HEK293 (cell line): ENCODE results near the gene COL4A1.

Experiments
- TCF7L2 ChIP-seq: IDR thresholded peaks from 2 replicates; pipeline ENCODE4 v1.6.1; 2011; ENCODE audit warnings: low read depth, mild to moderate bottlenecking, inconsistent platforms, low read length, moderate library complexity, borderline replicate concordance
- ZNF311 ChIP-seq: fragments of 450-650 bp; formaldehyde crosslinking; IDR thresholded peaks from 2 replicates; pipeline ENCODE4 v1.5.1; 2017; ENCODE audit warnings: missing biosample characterization, missing genetic modification characterization, borderline replicate concordance
- ZNF677 ChIP-seq: fragments of 450-650 bp; IDR thresholded peaks from 2 replicates; pipeline ENCODE4 v1.5.0; 2018; ENCODE audit warnings: missing biosample characterization, mild to moderate bottlenecking, missing genetic modification characterization, moderate library complexity
- TF ChIP-seq, protein P1 (sequence below): fragments of 450-650 bp; formaldehyde crosslinking; IDR thresholded peaks from 2 replicates; pipeline ENCODE4 v1.5.1; 2016; ENCODE audit warnings: missing biosample characterization, missing genetic modification characterization
- TF ChIP-seq, protein P2 (sequence below): fragments of 450-650 bp; formaldehyde crosslinking; conservative IDR thresholded peaks from 2 replicates; pipeline ENCODE4 v1.5.1; 2016; ENCODE audit warnings: low read depth, missing biosample characterization, missing genetic modification characterization
- TF ChIP-seq, protein P3 (sequence below): fragments of 450-650 bp; formaldehyde crosslinking; IDR thresholded peaks from 2 replicates; pipeline ENCODE4 v1.5.1; 2016; ENCODE audit warnings: missing biosample characterization, missing genetic modification characterization
- TF ChIP-seq, protein P4 (sequence below): fragments of 450-650 bp; formaldehyde crosslinking; IDR thresholded peaks from 2 replicates; pipeline ENCODE4 v1.5.1; 2016; ENCODE audit warnings: missing biosample characterization, missing genetic modification characterization

DNA sequence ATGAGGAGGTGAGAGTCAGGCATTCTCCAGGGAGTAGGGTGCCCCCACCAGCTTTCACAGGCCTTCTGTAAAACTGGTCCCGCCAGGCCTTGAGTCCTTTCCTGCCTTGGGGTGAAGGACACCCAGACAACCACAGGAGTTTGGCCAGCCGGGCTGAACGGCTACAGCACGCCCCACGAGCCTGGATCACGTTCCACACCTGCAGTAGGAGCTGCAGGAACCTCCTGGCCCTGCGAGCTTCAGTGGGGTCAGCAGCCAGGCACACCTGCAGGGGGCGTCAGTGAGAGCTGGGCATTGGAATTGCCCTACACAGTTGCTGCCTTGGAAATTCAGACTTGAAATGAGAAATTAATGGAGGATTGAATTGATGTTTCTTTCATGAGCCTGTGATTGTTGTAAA, 45.8 kb upstream of the COL4A1 start:
- TF ChIP-seq ZNF677 = no peak
- TF ChIP-seq, protein P1, sequence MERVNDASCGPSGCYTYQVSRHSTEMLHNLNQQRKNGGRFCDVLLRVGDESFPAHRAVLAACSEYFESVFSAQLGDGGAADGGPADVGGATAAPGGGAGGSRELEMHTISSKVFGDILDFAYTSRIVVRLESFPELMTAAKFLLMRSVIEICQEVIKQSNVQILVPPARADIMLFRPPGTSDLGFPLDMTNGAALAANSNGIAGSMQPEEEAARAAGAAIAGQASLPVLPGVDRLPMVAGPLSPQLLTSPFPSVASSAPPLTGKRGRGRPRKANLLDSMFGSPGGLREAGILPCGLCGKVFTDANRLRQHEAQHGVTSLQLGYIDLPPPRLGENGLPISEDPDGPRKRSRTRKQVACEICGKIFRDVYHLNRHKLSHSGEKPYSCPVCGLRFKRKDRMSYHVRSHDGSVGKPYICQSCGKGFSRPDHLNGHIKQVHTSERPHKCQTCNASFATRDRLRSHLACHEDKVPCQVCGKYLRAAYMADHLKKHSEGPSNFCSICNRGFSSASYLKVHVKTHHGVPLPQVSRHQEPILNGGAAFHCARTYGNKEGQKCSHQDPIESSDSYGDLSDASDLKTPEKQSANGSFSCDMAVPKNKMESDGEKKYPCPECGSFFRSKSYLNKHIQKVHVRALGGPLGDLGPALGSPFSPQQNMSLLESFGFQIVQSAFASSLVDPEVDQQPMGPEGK = no peak
- TF ChIP-seq, protein P2, sequence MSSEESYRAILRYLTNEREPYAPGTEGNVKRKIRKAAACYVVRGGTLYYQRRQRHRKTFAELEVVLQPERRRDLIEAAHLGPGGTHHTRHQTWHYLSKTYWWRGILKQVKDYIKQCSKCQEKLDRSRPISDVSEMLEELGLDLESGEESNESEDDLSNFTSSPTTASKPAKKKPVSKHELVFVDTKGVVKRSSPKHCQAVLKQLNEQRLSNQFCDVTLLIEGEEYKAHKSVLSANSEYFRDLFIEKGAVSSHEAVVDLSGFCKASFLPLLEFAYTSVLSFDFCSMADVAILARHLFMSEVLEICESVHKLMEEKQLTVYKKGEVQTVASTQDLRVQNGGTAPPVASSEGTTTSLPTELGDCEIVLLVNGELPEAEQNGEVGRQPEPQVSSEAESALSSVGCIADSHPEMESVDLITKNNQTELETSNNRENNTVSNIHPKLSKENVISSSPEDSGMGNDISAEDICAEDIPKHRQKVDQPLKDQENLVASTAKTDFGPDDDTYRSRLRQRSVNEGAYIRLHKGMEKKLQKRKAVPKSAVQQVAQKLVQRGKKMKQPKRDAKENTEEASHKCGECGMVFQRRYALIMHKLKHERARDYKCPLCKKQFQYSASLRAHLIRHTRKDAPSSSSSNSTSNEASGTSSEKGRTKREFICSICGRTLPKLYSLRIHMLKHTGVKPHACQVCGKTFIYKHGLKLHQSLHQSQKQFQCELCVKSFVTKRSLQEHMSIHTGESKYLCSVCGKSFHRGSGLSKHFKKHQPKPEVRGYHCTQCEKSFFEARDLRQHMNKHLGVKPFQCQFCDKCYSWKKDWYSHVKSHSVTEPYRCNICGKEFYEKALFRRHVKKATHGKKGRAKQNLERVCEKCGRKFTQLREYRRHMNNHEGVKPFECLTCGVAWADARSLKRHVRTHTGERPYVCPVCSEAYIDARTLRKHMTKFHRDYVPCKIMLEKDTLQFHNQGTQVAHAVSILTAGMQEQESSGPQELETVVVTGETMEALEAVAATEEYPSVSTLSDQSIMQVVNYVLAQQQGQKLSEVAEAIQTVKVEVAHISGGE (tag by site-specific recombination) = no peak
- TF ChIP-seq, protein P3, sequence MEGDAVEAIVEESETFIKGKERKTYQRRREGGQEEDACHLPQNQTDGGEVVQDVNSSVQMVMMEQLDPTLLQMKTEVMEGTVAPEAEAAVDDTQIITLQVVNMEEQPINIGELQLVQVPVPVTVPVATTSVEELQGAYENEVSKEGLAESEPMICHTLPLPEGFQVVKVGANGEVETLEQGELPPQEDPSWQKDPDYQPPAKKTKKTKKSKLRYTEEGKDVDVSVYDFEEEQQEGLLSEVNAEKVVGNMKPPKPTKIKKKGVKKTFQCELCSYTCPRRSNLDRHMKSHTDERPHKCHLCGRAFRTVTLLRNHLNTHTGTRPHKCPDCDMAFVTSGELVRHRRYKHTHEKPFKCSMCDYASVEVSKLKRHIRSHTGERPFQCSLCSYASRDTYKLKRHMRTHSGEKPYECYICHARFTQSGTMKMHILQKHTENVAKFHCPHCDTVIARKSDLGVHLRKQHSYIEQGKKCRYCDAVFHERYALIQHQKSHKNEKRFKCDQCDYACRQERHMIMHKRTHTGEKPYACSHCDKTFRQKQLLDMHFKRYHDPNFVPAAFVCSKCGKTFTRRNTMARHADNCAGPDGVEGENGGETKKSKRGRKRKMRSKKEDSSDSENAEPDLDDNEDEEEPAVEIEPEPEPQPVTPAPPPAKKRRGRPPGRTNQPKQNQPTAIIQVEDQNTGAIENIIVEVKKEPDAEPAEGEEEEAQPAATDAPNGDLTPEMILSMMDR (tag by site-specific recombination) = no peak
- no peak for TF ChIP-seq TCF7L2
- TF ChIP-seq ZNF311 (tag by site-specific recombination) = no peak
- TF ChIP-seq, protein P4, sequence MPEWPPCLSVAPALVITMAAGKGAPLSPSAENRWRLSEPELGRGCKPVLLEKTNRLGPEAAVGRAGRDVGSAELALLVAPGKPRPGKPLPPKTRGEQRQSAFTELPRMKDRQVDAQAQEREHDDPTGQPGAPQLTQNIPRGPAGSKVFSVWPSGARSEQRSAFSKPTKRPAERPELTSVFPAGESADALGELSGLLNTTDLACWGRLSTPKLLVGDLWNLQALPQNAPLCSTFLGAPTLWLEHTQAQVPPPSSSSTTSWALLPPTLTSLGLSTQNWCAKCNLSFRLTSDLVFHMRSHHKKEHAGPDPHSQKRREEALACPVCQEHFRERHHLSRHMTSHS (tag by site-specific recombination) = no peak
